CD4-positive, alpha-beta T cell treated with Interleukin-17A for 1 hour (primary cell): ENCODE measurements around the gene MTMR12.

Experiments
- DNase-seq: peaks from one replicate; pipeline ENCODE4 v3.0.0-alpha.2; 2020

Gene MTMR12

GRCh38 chr5:32272746-32273145 lies 40.0 kb downstream of the MTMR12 start:
- no peak for DNase-seq

- DNase-seq, result no peak
Measured at GRCh38 chr5:32270946-32271345, 41.8 kb downstream of the MTMR12 start.

- no peak for DNase-seq
Measured at GRCh38 chr5:32270178-32270577, 42.6 kb downstream of the MTMR12 start.

- no peak for DNase-seq
Measured at GRCh38 chr5:32265902-32266301, 46.8 kb downstream of the MTMR12 start.

GRCh38 chr5:32264957-32265572 lies 47.7 kb downstream of the MTMR12 start:
- no peak for DNase-seq

GRCh38 chr5:32263684-32264083 lies 49.1 kb downstream of the MTMR12 start:
- DNase-seq, result no peak

GRCh38 chr5:32261198-32261597 lies 51.5 kb downstream of the MTMR12 start:
- DNase-seq, result no peak

- DNase-seq, result no peak
Measured at GRCh38 chr5:32259033-32259432, 53.7 kb downstream of the MTMR12 start.

- DNase-seq, result no peak
Measured at GRCh38 chr5:32258424-32258823, 54.3 kb downstream of the MTMR12 start.

- no peak for DNase-seq
Measured at GRCh38 chr5:32255540-32255900, 57.2 kb downstream of the MTMR12 start.

GRCh38 chr5:32254881-32255539 lies 57.7 kb downstream of the MTMR12 start:
- no peak for DNase-seq

GRCh38 chr5:32251871-32252458 lies 60.8 kb downstream of the MTMR12 start:
- DNase-seq, result no peak

GRCh38 chr5:32249668-32250067 lies 63.1 kb downstream of the MTMR12 start:
- no peak for DNase-seq

- no peak for DNase-seq
Measured at GRCh38 chr5:32245742-32246141, 67.0 kb downstream of the MTMR12 start.

- DNase-seq, result no peak
Measured at GRCh38 chr5:32244017-32244416, 68.7 kb downstream of the MTMR12 start.

GRCh38 chr5:32241034-32241783 lies 71.5 kb downstream of the MTMR12 start:
- peak; percentile 68 for DNase-seq

- no peak for DNase-seq
Measured at GRCh38 chr5:32239385-32239784, 73.4 kb downstream of the MTMR12 start.

- no peak for DNase-seq
Measured at GRCh38 chr5:32233696-32234447, 78.9 kb downstream of the MTMR12 start.

- no peak for DNase-seq
Measured at GRCh38 chr5:32233220-32233695, 79.5 kb downstream of the MTMR12 start.

- peak; percentile 83 for DNase-seq
Measured at GRCh38 chr5:32232441-32233219, 80.1 kb downstream of the MTMR12 start.

GRCh38 chr5:32231929-32232328 lies 80.8 kb downstream of the MTMR12 start:
- no peak for DNase-seq

- no peak for DNase-seq
Measured at GRCh38 chr5:32231241-32231640, 81.5 kb downstream of the MTMR12 start.
